GM12892 (cell line): ENCODE data around the gene FLNB.

Experiments used
- POLR2A ChIP-seq: IDR thresholded peaks from 2 replicates; pipeline ENCODE4 v1.6.1; 2011; ENCODE audit warnings: low read depth, low read length, control low read depth
- TAF1 ChIP-seq: IDR thresholded peaks from 2 replicates; pipeline ENCODE4 v1.6.1; 2011; ENCODE audit warnings: low read depth, mild to moderate bottlenecking, control low read depth, low read length, borderline replicate concordance

DNA sequence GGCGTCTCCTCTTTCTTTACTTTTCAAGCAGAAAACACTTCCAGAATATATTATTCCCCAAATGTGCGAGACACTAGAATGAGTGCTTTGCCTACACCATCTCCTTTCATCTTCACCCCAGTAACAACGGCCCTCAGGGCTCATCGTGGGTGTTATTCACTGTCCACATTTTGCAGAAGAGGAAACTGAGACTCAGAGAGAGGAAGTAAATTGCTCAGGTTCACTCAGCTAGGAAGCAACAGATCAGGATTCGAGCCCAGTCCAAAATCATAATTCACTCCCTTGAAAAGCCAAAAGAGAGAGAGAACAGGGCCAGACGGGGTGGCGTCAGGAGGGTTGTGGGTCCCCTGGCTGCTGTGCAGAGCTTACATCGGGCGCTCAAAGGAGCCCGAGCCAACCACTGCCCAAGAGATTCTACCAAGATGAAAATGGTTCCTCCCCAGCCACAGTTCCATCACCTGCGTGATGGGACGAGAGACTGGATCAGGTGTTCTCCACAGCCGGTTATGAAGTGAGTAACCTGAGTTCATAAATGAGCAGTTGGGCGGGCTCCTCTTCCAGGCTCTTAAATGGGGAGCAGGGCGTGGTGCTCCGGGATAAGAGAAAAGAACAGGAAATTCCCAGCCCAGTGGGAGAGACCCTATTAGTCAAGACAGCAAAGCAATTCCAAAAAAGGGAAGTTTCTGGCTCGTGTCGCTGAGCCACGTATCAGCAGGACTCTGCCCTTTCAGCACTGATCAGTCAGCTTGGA, 48.6 kb upstream of the FLNB start:
- TF ChIP-seq POLR2A (no peak), TAF1 (no peak)
